GM18502 (cell line): ENCODE measurements around the gene PPM1H.
"Not testable (repeated sequence)": the region's sequence is repeated elsewhere in the genome, so short reads cannot be mapped to it uniquely, and the experiment has no call there.

Experiments
- ATAC-seq: cut with Tn5 transposase; IDR thresholded peaks from one replicate; pipeline ENCODE4 v1.9.1; 2021; ENCODE audit warnings: mild to moderate bottlenecking; ENCODE audit not compliant: unreplicated experiment, poor library complexity

Gene PPM1H

GRCh38 chr12:62664951-62665350 lies 270.0 kb downstream of the PPM1H start:
- not testable (repeated sequence) for ATAC-seq

GRCh38 chr12:62660756-62661155 lies 274.2 kb downstream of the PPM1H start:
- no peak for ATAC-seq

- no peak for ATAC-seq
These were observed 275.3 kb downstream of the PPM1H start for GRCh38 chr12:62659453-62660295.

- no peak for ATAC-seq
These were observed 276.0 kb downstream of the PPM1H start for GRCh38 chr12:62658910-62659309.

- ATAC-seq: no peak
These were observed 277.7 kb downstream of the PPM1H start for GRCh38 chr12:62657363-62657632.

GRCh38 chr12:62656591-62657362 lies 278.2 kb downstream of the PPM1H start:
- ATAC-seq: no peak

- no peak for ATAC-seq
These were observed 279.2 kb downstream of the PPM1H start for GRCh38 chr12:62655666-62656151.

GRCh38 chr12:62654326-62655241 lies 280.4 kb downstream of the PPM1H start:
- no peak for ATAC-seq

GRCh38 chr12:62653740-62654139 lies 281.2 kb downstream of the PPM1H start:
- no peak for ATAC-seq

- ATAC-seq: no peak
These were observed 281.6 kb downstream of the PPM1H start for GRCh38 chr12:62653304-62653703.

GRCh38 chr12:62651138-62651537 lies 283.8 kb downstream of the PPM1H start:
- ATAC-seq: no peak

- ATAC-seq: no peak
These were observed 285.4 kb downstream of the PPM1H start for GRCh38 chr12:62649412-62650138.

GRCh38 chr12:62647586-62647985 lies 287.4 kb downstream of the PPM1H start:
- ATAC-seq: no peak

GRCh38 chr12:62646566-62646965 lies 288.4 kb downstream of the PPM1H start:
- no peak for ATAC-seq

- no peak for ATAC-seq
These were observed 291.5 kb downstream of the PPM1H start for GRCh38 chr12:62643486-62643885.

GRCh38 chr12:62642486-62642885 lies 292.5 kb downstream of the PPM1H start:
- no peak for ATAC-seq

GRCh38 chr12:62640910-62641448 lies 294.0 kb downstream of the PPM1H start:
- peak; percentile 94 for ATAC-seq

GRCh38 chr12:62637679-62638078 lies 297.3 kb downstream of the PPM1H start:
- no peak for ATAC-seq

GRCh38 chr12:62635649-62636048 lies 299.3 kb downstream of the PPM1H start:
- no peak for ATAC-seq
